Measurements from ENCODE around the gene NECTIN1.

The NECTIN1 gene

DNA sequence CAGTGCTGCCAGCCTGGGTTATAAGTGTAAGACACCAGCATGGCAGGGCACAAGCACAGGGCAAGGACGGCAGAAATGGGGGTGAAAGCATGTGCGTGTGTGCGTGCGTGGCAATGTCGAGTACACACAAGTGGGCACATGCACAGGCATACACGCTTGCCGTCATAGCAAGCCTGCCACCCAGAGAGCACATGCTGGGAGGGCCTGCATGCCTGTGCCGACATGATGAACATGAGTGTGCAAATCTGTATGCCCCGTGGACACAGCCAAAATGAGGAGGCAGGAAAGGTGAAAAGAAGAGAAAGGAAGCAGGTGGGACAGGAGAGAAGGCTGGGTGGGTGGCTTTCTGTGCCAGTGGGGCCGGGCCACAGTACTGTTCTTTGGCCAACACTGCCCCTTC lies 62.9 kb downstream of the NECTIN1 start:
- no peak for DNase-seq

- DNase-seq = no peak
Measured at GRCh38 chr11:119664701-119665420, 64.1 kb downstream of the NECTIN1 start.

DNA sequence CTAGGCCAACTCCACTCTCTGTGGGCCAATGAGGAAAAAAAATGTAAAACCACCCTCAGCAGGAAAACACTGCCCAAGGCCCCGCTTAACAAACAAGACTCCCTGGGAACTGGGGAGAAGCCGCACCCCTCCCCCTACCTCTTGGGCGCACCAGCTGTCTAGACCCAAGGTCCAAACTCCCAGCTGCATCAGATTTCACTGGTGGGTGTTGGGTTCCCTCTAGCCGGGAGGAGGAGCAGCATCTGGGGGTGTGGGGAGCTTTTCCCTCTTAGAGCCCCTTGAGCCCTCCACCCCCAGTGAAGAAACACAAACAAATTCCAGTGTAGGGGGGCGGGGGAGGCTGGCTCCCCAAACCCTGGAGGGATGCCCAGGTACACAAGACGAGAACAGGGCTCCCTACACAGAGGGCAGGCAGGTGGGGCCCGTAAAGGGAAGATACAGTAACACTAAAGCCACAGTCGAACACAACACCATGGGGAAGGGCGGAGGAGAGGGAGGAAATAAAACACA lies 64.9 kb downstream of the NECTIN1 start:
- no peak for DNase-seq

- DNase-seq = no peak
Measured at GRCh38 chr11:119663279-119663678, 65.7 kb downstream of the NECTIN1 start.

DNA sequence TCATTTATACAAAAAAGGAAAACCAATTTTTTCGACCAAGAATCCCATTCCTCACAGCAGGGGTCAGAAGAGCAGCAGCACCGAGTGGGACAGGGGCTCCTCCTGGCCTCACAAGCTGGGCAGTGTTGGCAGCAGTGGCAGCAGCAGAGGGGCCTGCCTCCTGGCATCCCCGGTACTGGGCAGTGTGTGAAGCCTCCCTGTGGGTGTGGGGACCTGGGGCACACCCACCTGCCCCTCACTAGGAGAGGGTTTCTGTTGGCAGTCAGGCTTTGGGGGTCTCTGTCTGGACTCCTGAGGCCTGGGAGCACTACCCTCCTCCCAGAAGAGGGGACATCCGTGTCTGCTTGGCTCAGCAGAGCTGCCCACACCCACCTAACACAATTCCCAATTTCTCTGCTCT lies 67.8 kb downstream of the NECTIN1 start:
- no peak for DNase-seq

GRCh38 chr11:119659971-119660723 lies 68.9 kb downstream of the NECTIN1 start:
- no peak for DNase-seq

DNA sequence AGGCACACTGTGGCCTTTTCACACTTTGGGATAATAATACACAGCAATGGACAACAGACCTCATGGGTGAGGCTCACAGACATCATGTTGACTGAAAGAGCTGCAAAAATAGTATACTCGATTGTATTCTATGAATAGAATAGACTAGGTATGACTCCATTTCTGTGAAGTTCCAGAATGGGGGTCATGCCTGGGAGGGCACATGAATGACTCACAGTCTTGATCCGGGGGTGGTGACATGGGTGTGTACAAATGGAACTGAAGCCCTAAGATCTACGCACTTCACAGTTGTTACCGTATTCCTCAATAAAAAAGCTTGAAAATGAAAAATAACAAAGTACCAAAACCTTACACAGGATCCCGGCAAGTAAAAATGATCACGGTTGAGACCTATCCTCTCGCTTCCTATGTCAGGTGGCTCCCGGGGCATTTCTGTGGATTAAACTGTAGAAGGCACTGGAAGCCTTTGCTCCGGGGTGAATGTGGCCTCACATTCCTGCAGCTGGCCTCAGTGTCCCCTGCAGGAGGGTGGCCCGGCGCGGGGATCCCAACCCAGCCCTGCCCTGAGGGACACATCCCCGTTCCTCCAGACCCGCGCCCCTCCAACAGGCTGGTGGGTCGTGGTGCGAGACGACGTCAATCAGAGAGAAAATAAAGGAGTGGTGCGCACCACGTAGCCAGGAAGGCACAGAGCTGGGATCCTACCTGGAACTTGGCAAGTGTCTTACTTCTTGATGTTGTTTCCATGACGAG lies 75.9 kb downstream of the NECTIN1 start:
- DNase-seq = no peak

GRCh38 chr11:119651802-119652584 lies 77.0 kb downstream of the NECTIN1 start:
- no peak for DNase-seq

GRCh38 chr11:119650251-119650650 lies 78.7 kb downstream of the NECTIN1 start:
- no peak for DNase-seq

DNA sequence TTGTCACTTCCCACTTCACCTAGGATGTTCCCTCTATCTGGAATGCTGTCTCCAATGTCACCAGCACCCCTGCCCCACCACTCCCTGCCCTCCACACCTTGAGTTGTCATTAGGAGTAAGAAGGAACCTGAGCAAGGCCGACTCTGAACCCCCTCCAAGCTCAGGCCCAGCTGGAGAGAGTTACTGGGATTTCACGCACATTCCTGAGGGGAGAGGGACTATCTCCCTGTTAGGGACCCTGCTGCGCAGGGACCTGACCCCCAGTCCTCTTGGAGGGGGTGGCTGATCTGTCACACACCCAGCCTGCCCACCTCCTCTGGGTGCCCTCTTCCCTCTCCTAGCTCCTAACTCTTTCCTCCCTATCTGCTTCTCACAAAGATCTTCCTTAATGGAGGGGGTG lies 81.7 kb downstream of the NECTIN1 start:
- no peak for DNase-seq

- DNase-seq = no peak
Measured at GRCh38 chr11:119645018-119645417, 84.0 kb downstream of the NECTIN1 start.

- no peak for DNase-seq
Measured at GRCh38 chr11:119644502-119644901, 84.5 kb downstream of the NECTIN1 start.

- DNase-seq = no peak
Measured at GRCh38 chr11:119643876-119644225, 85.1 kb downstream of the NECTIN1 start.

GRCh38 chr11:119643212-119643875 lies 85.7 kb downstream of the NECTIN1 start:
- no peak for DNase-seq

GRCh38 chr11:119641983-119642745 lies 86.8 kb downstream of the NECTIN1 start:
- no peak for DNase-seq

GRCh38 chr11:119640541-119640940 lies 88.5 kb downstream of the NECTIN1 start:
- no peak for DNase-seq

DNA sequence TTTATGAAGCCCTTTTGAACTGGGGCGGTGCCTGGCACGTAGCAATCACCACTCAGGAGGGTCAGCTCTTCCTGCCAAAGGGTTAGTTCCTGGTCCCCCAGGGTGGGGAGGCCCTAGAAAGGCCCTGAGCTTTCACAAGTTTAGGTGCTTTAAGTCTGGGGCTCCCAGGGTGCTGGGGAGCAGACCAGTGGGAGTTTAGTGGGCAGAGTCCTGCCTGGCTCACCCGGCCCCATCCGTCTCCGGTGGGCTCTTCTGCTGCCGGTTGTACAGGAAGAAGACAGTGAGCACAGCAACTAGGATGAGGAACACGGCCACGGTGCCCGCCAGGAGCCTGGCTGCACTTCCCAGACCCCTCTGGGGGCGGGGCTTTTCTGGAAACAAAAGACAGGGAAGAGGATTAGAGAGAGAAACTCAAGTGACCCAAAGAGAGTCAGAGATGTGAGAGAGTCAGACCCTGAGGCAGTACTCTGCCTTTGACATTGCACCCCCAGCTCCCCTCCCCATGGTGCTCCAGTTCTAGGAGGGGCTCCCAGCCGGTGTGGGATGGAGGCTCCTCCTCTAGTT lies 89.3 kb downstream of the NECTIN1 start:
- no peak for DNase-seq

- no peak for DNase-seq
Measured at GRCh38 chr11:119638851-119639250, 90.1 kb downstream of the NECTIN1 start.

- no peak for DNase-seq
Measured at GRCh38 chr11:119637481-119637880, 91.5 kb downstream of the NECTIN1 start.

GRCh38 chr11:119635776-119636175 lies 93.2 kb downstream of the NECTIN1 start:
- no peak for DNase-seq
